CD4-positive, CD25-positive, alpha-beta regulatory T cell (primary cell): ENCODE measurements around the gene C16orf95. TPM values are rescaled to one million over a fixed set of nuclear protein-coding genes. Genes with fewer than 3 reads are reported as not detected.
A peak's percentile ranks its signal among the peaks of the same experiment; 100 is the strongest.

Source experiments
- ATAC-seq, 2 donors: fragments of 150-1000 bp; cut with Tn5 transposase; one replicate each; pipeline ENCODE4 v1.10.0; 2021; ENCODE audit warnings: low read depth in 2 of 2, moderate number of reproducible peaks in 2 of 2, moderate library complexity in 1 of 2
- DNase-seq, 3 donors: peaks; one replicate each; pipeline versions ENCODE4 v3.0.0 to v3.0.0-alpha.2; 2012 to 2022; ENCODE audit warnings: mixed read lengths in 1 of 3
- H3K27ac ChIP-seq: one replicate; pipeline ENCODE4 v1.7.0; 2013; ENCODE audit warnings: mild to moderate bottlenecking, low read length; ENCODE audit not compliant: insufficient read depth, poor library complexity, severe bottlenecking
- H3K27me3 ChIP-seq: one replicate; pipeline ENCODE4 v1.7.0; 2013; ENCODE audit warnings: low read length; ENCODE audit not compliant: control insufficient read depth, insufficient read depth
- H3K36me3 ChIP-seq: one replicate; pipeline ENCODE4 v1.7.0; 2013; ENCODE audit warnings: mild to moderate bottlenecking, low read length, moderate library complexity; ENCODE audit not compliant: control insufficient read depth, insufficient read depth
- H3K4me1 ChIP-seq: 2 replicates; pipeline ENCODE4 v1.7.0; 2013; ENCODE audit warnings: mild to moderate bottlenecking, low read length; ENCODE audit not compliant: insufficient read depth, control insufficient read depth, poor library complexity, severe bottlenecking
- H3K4me3 ChIP-seq: one replicate; pipeline ENCODE4 v1.7.0; 2013; ENCODE audit warnings: low read depth, mild to moderate bottlenecking, low read length, moderate library complexity
- H3K9me3 ChIP-seq, 2 experiments: 1 replicate in 1 of 2; 2 replicates in 1 of 2; pipeline ENCODE4 v1.7.0; 2013; ENCODE audit warnings: low read length in 2 of 2, mild to moderate bottlenecking in 1 of 2, moderate library complexity in 1 of 2; ENCODE audit not compliant: control insufficient read depth in 2 of 2
- H3K27ac Mint-ChIP-seq, 3 donors: one replicate each; pipeline ENCODE4 v1.8.0; 2020 to 2022; ENCODE audit warnings: mild to moderate bottlenecking in 3 of 3, mixed read lengths in 3 of 3, moderate library complexity in 2 of 3
- H3K27me3 Mint-ChIP-seq: one replicate; pipeline ENCODE4 v1.8.0; 2022; ENCODE audit warnings: mild to moderate bottlenecking, mixed read lengths
- H3K36me3 Mint-ChIP-seq: one replicate; pipeline ENCODE4 v1.8.0; 2020; ENCODE audit warnings: mixed read lengths
- H3K4me1 Mint-ChIP-seq, 4 donors: one replicate each; pipeline ENCODE4 v1.8.0; 2020 to 2022; ENCODE audit warnings: mixed read lengths in 4 of 4, mild to moderate bottlenecking in 1 of 4
- H3K4me3 Mint-ChIP-seq, 4 donors: one replicate each; pipeline ENCODE4 v1.8.0; 2020 to 2022; ENCODE audit warnings: mild to moderate bottlenecking in 4 of 4, mixed read lengths in 4 of 4, moderate library complexity in 3 of 4
- H3K9me3 Mint-ChIP-seq, 7 donors: one replicate each; pipeline ENCODE4 v1.8.0; 2020 to 2022; ENCODE audit warnings: mixed read lengths in 7 of 7, mild to moderate bottlenecking in 3 of 7, moderate library complexity in 2 of 7
- polyA plus RNA-seq, 4 donors: library from polyadenylated mRNA; unstranded; fragments of 300-500 nt; fragmentation: Illumina TruSeq; gene quantifications; one replicate each; pipeline ENCODE4 v1.2.3, GENCODE V29; 2021
- total RNA-seq: library from RNA; stranded (reverse); gene quantifications from one replicate; pipeline ENCODE4 v1.2.3, GENCODE V29; 2022

The C16orf95 gene
- total and polyA plus RNA-seq, 5 donors from 2014 or later: 2.1 to 8.8 (median 2.9) TPM

- Mint-ChIP-seq H3K27ac (no peak overlapping the region), H3K36me3 (peaks cover 3% of the 10 kb centered on the region)
Measured at GRCh38 chr16:87322833-87323726, 5.9 kb upstream of the C16orf95 start.

GRCh38 chr16:87322360-87322759, 5.2 kb upstream of the C16orf95 start:
- DNase-seq (no peak), ATAC-seq (no peak)
- peaks cover 7 to 25% (median 14%) of the 10 kb centered on the region in 4 donors for H3K4me1 Mint-ChIP-seq
- no peaks in the 10 kb centered on the region for H3K9me3 Mint-ChIP-seq
- H3K27me3 ChIP-seq: no peaks in the 10 kb centered on the region
- peaks cover under 1% of the 10 kb centered on the region for H3K36me3 ChIP-seq
- H3K4me1 ChIP-seq: peaks cover 20% of the 10 kb centered on the region
- H3K9me3 ChIP-seq: no peaks in the 10 kb centered on the region
- no peak overlapping the region for H3K27ac Mint-ChIP-seq
- H3K36me3 Mint-ChIP-seq: no peaks in the 10 kb centered on the region
- no peak overlapping the region for H3K27ac ChIP-seq
- H3K4me3 Mint-ChIP-seq: no peak overlapping the region
- H3K27me3 Mint-ChIP-seq: no peaks in the 10 kb centered on the region
- no peak overlapping the region for H3K4me3 ChIP-seq

More at GRCh38 chr16:87322833-87323726, 5.9 kb upstream of the C16orf95 start:
- H3K27me3 Mint-ChIP-seq: no peaks in the 10 kb centered on the region
- Histone ChIP-seq H3K4me1 (peaks cover 14% of the 10 kb centered on the region), H3K36me3 (peaks cover 4% of the 10 kb centered on the region), H3K27me3 (no peaks in the 10 kb centered on the region), H3K4me3 (no peak overlapping the region), H3K9me3 (no peaks in the 10 kb centered on the region), H3K27ac (no peak overlapping the region)
- no peak overlapping the region for H3K4me3 Mint-ChIP-seq
- H3K9me3 Mint-ChIP-seq: no peaks in the 10 kb centered on the region
- H3K4me1 Mint-ChIP-seq: peaks cover 5 to 19% (median 9%) of the 10 kb centered on the region in 4 donors
- ATAC-seq (no peak), DNase-seq (no peak)

GRCh38 chr16:87321336-87322107, 4.3 kb upstream of the C16orf95 start:
- ATAC-seq (no peak), DNase-seq (no peak)
- Histone ChIP-seq H3K27me3 (no peaks in the 10 kb centered on the region), H3K4me1 (peaks cover 22% of the 10 kb centered on the region), H3K4me3 (no peak overlapping the region), H3K9me3 (no peaks in the 10 kb centered on the region), H3K36me3 (no peaks in the 10 kb centered on the region), H3K27ac (no peak overlapping the region)
- no peak overlapping the region for H3K4me3 Mint-ChIP-seq
- H3K9me3 Mint-ChIP-seq: no peaks in the 10 kb centered on the region
- no peaks in the 10 kb centered on the region for H3K27me3 Mint-ChIP-seq
- peak overlapping the region in 1 of 3 donors; percentile 79 for H3K27ac Mint-ChIP-seq
- H3K4me1 Mint-ChIP-seq: peaks cover 7 to 31% (median 17%) of the 10 kb centered on the region in 4 donors
- H3K36me3 Mint-ChIP-seq: no peaks in the 10 kb centered on the region

- Histone ChIP-seq H3K27me3 (no peaks in the 10 kb centered on the region), H3K36me3 (no peaks in the 10 kb centered on the region), H3K4me3 (no peak overlapping the region), H3K4me1 (peaks cover 24% of the 10 kb centered on the region), H3K27ac (no peak overlapping the region), H3K9me3 (no peaks in the 10 kb centered on the region)
- Mint-ChIP-seq H3K27ac (no peak overlapping the region), H3K9me3 (no peaks in the 10 kb centered on the region), H3K36me3 (no peaks in the 10 kb centered on the region), H3K4me3 (peak overlapping the region in 1 of 4 donors; percentile 21), H3K4me1 (peaks cover 7 to 29% (median 18%) of the 10 kb centered on the region in 4 donors), H3K27me3 (no peaks in the 10 kb centered on the region)
- ATAC-seq (no peak), DNase-seq (no peak)
Measured at GRCh38 chr16:87320510-87321227, 3.5 kb upstream of the C16orf95 start.

GRCh38 chr16:87319997-87320491, 2.9 kb upstream of the C16orf95 start:
- Mint-ChIP-seq H3K9me3 (no peaks in the 10 kb centered on the region), H3K36me3 (no peaks in the 10 kb centered on the region), H3K4me1 (peaks cover 7 to 27% (median 18%) of the 10 kb centered on the region in 4 donors), H3K27me3 (no peaks in the 10 kb centered on the region), H3K27ac (no peak overlapping the region), H3K4me3 (no peak overlapping the region)
- H3K4me1 ChIP-seq: peaks cover 24% of the 10 kb centered on the region
- no peak for ATAC-seq
- no peak overlapping the region for H3K27ac ChIP-seq
- H3K4me3 ChIP-seq: no peak overlapping the region
- H3K9me3 ChIP-seq: no peaks in the 10 kb centered on the region
- no peaks in the 10 kb centered on the region for H3K36me3 ChIP-seq
- no peaks in the 10 kb centered on the region for H3K27me3 ChIP-seq
- no peak for DNase-seq

GRCh38 chr16:87319011-87319410, 1.8 kb upstream of the C16orf95 start:
- H3K4me3 Mint-ChIP-seq: peak overlapping the region; percentile 89 to 97 (median 94)
- H3K4me1 Mint-ChIP-seq: peaks cover 7 to 23% (median 16%) of the 10 kb centered on the region in 4 donors

More at GRCh38 chr16:87319011-87319410, 1.8 kb upstream of the C16orf95 start:
- Mint-ChIP-seq H3K9me3 (no peaks in the 10 kb centered on the region), H3K27me3 (no peaks in the 10 kb centered on the region), H3K36me3 (no peaks in the 10 kb centered on the region), H3K27ac (peak overlapping the region in 2 of 3 donors; percentile 91 to 98)
- ATAC-seq: no peak
- Histone ChIP-seq H3K9me3 (no peaks in the 10 kb centered on the region), H3K4me3 (no peak overlapping the region), H3K4me1 (peaks cover 18% of the 10 kb centered on the region), H3K27me3 (no peaks in the 10 kb centered on the region), H3K36me3 (no peaks in the 10 kb centered on the region), H3K27ac (no peak overlapping the region)
- no peak for DNase-seq
